ENCODE results near the gene ARFGEF3.

- TF ChIP-seq, protein P1, sequence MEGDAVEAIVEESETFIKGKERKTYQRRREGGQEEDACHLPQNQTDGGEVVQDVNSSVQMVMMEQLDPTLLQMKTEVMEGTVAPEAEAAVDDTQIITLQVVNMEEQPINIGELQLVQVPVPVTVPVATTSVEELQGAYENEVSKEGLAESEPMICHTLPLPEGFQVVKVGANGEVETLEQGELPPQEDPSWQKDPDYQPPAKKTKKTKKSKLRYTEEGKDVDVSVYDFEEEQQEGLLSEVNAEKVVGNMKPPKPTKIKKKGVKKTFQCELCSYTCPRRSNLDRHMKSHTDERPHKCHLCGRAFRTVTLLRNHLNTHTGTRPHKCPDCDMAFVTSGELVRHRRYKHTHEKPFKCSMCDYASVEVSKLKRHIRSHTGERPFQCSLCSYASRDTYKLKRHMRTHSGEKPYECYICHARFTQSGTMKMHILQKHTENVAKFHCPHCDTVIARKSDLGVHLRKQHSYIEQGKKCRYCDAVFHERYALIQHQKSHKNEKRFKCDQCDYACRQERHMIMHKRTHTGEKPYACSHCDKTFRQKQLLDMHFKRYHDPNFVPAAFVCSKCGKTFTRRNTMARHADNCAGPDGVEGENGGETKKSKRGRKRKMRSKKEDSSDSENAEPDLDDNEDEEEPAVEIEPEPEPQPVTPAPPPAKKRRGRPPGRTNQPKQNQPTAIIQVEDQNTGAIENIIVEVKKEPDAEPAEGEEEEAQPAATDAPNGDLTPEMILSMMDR (tag by site-specific recombination; IDR thresholded peaks at IDR 0.05), result no peak
- TF ChIP-seq BCL11A (tag by site-specific recombination; IDR thresholded peaks at IDR 0.05; ENCODE audit: low read depth) (no peak), ZNF629 (tag by site-specific recombination; IDR thresholded peaks at IDR 0.05) (no peak), ZNF350 (tag by site-specific recombination; IDR thresholded peaks at IDR 0.05) (no peak), PRDM1 (tag by site-specific recombination; IDR thresholded peaks at IDR 0.05) (no peak), ZBTB7A (tag by site-specific recombination; IDR thresholded peaks at IDR 0.05; ENCODE audit: low read depth) (no peak), ZNF837 (tag by site-specific recombination; IDR thresholded peaks at IDR 0.05) (no peak), TRIM28 (IDR thresholded peaks at IDR 0.05; ENCODE audit: borderline replicate concordance, low read length) (no peak), ZNF223 (tag by site-specific recombination; IDR thresholded peaks at IDR 0.05) (no peak), ZNF302 (tag by site-specific recombination; IDR thresholded peaks at IDR 0.05; ENCODE audit: low read depth) (no peak), ZNF140 (tag by site-specific recombination; IDR thresholded peaks at IDR 0.05) (no peak)
- TF ChIP-seq, protein P2, sequence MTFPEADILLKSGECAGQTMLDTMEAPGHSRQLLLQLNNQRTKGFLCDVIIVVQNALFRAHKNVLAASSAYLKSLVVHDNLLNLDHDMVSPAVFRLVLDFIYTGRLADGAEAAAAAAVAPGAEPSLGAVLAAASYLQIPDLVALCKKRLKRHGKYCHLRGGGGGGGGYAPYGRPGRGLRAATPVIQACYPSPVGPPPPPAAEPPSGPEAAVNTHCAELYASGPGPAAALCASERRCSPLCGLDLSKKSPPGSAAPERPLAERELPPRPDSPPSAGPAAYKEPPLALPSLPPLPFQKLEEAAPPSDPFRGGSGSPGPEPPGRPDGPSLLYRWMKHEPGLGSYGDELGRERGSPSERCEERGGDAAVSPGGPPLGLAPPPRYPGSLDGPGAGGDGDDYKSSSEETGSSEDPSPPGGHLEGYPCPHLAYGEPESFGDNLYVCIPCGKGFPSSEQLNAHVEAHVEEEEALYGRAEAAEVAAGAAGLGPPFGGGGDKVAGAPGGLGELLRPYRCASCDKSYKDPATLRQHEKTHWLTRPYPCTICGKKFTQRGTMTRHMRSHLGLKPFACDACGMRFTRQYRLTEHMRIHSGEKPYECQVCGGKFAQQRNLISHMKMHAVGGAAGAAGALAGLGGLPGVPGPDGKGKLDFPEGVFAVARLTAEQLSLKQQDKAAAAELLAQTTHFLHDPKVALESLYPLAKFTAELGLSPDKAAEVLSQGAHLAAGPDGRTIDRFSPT (tag by site-specific recombination; IDR thresholded peaks at IDR 0.05), result no peak
- TF ChIP-seq, protein P3, sequence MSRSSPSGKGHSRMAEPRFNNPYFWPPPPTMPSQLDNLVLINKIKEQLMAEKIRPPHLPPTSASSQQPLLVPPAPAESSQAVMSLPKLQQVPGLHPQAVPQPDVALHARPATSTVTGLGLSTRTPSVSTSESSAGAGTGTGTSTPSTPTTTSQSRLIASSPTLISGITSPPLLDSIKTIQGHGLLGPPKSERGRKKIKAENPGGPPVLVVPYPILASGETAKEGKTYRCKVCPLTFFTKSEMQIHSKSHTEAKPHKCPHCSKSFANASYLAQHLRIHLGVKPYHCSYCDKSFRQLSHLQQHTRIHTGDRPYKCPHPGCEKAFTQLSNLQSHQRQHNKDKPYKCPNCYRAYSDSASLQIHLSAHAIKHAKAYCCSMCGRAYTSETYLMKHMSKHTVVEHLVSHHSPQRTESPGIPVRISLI (tag by site-specific recombination; IDR thresholded peaks at IDR 0.05), result no peak
- TF ChIP-seq, protein P4, sequence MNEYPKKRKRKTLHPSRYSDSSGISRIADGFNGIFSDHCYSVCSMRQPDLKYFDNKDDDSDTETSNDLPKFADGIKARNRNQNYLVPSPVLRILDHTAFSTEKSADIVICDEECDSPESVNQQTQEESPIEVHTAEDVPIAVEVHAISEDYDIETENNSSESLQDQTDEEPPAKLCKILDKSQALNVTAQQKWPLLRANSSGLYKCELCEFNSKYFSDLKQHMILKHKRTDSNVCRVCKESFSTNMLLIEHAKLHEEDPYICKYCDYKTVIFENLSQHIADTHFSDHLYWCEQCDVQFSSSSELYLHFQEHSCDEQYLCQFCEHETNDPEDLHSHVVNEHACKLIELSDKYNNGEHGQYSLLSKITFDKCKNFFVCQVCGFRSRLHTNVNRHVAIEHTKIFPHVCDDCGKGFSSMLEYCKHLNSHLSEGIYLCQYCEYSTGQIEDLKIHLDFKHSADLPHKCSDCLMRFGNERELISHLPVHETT (tag by site-specific recombination; IDR thresholded peaks at IDR 0.05), result no peak
Observed at GRCh38 chr6:138386897-138387296, 225.2 kb downstream of the ARFGEF3 start.
